GM18951 (cell line): ENCODE results near the gene GRIK3.

Source experiments
- POLR2A ChIP-seq: IDR thresholded peaks from 4 replicates; pipeline ENCODE4 v1.6.1; 2011; ENCODE audit warnings: mild to moderate bottlenecking; ENCODE audit not compliant: insufficient read length, insufficient read depth; ENCODE audit errors: extremely low read depth
- in situ Hi-C: fragments of 300-500 bp; cut with MboI; formaldehyde crosslinking; loops from one replicate; pipeline ENCODE4 v1.12.0; 2022; ENCODE audit warnings: low sequenced_read_pairs, mixed read lengths, inconsistent platforms; ENCODE audit not compliant: unreplicated experiment

GRIK3 gene

GRCh38 chr1:36760081-36760480 is 274.2 kb downstream of the GRIK3 start:
- in situ Hi-C loops: no loop called here
- no peak for TF ChIP-seq POLR2A

- no peak for TF ChIP-seq POLR2A
- in situ Hi-C loops: no loop called here
Measured at GRCh38 chr1:36759355-36759754, 275.0 kb downstream of the GRIK3 start.

GRCh38 chr1:36755303-36756230 is 278.7 kb downstream of the GRIK3 start:
- in situ Hi-C loops: no loop called here
- no peak for TF ChIP-seq POLR2A

- in situ Hi-C loops: no loop called here
- TF ChIP-seq POLR2A: no peak
Measured at GRCh38 chr1:36754366-36754765, 279.9 kb downstream of the GRIK3 start.

- no peak for TF ChIP-seq POLR2A
- in situ Hi-C loops: no loop called here
Measured at GRCh38 chr1:36753451-36753850, 280.9 kb downstream of the GRIK3 start.

GRCh38 chr1:36752891-36753361 is 281.4 kb downstream of the GRIK3 start:
- in situ Hi-C loops: no loop called here
- TF ChIP-seq POLR2A: no peak

GRCh38 chr1:36752431-36752830 is 281.9 kb downstream of the GRIK3 start:
- no peak for TF ChIP-seq POLR2A
- in situ Hi-C loops: no loop called here

GRCh38 chr1:36751525-36751924 is 282.8 kb downstream of the GRIK3 start:
- no peak for TF ChIP-seq POLR2A
- in situ Hi-C loops: no loop called here

- in situ Hi-C loops: no loop called here
- TF ChIP-seq POLR2A: no peak
Measured at GRCh38 chr1:36748466-36748865, 285.8 kb downstream of the GRIK3 start.
